Measurements from ENCODE around the gene OGFR. TPM values are rescaled to one million over a fixed set of nuclear protein-coding genes. Genes with fewer than 3 reads are reported as not detected.
A peak's percentile ranks its signal among the peaks of the same experiment; 100 is the strongest.

OGFR gene
- total RNA-seq, 1 donor from 2014 or later, result 17.8 TPM

DNA sequence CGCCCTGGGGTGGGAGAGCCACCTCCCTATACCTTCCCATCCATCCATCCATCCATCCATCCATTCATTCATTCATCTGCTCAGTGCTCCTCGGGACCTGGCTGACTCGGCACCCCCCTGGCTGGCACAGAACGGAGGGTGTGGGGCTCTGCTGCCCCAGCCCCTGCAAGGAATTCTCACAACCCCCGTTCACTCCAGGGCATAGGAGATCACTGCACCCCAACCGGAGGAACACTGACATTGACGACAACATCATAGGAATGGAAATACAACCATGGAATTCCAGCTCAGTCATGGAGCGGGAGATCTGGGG is 36.4 kb upstream of the OGFR start:
- intact Hi-C loops (cut with DNase I), result no loop called here
- ATAC-seq (ENCODE audit: poor library complexity), result no peak
- DNase-seq, result no peak

DNA sequence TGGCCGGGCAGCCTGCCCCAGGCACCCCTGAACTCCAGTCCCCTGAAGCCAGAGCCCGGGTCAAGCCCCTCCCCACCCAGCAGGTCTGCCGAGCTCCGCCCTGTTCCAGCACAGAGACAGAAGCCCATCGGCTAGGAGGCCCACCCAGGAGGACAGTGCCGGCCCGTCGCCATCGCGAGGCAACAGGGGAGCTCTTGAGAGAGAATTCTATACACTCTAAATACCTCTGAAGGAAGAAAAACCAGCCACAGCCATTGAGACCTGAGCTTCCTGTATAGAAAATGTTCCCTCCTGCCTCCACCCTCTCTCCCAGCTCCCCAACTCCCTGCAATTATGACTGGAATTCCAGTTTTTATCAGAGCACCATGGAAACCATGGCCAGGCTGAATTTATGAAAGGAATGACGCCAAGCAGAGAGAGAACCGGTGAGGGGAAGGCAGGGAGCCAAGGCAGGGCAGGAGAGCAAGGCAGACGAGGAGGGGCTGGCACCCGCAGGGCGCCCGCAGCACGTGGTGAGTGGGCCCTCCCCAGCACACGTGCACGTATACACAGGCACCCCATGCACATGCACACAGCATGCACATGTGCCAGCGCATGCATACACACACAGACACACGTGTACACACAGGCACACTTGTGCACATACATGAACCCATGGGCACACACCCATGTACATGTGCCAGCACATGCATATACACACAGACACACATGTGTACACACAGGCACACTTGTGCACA is 35.9 kb upstream of the OGFR start:
- intact Hi-C loops (cut with DNase I), result no loop called here
- peak; percentile 40 for DNase-seq
- ATAC-seq (ENCODE audit: poor library complexity), result peak; percentile 53

DNA sequence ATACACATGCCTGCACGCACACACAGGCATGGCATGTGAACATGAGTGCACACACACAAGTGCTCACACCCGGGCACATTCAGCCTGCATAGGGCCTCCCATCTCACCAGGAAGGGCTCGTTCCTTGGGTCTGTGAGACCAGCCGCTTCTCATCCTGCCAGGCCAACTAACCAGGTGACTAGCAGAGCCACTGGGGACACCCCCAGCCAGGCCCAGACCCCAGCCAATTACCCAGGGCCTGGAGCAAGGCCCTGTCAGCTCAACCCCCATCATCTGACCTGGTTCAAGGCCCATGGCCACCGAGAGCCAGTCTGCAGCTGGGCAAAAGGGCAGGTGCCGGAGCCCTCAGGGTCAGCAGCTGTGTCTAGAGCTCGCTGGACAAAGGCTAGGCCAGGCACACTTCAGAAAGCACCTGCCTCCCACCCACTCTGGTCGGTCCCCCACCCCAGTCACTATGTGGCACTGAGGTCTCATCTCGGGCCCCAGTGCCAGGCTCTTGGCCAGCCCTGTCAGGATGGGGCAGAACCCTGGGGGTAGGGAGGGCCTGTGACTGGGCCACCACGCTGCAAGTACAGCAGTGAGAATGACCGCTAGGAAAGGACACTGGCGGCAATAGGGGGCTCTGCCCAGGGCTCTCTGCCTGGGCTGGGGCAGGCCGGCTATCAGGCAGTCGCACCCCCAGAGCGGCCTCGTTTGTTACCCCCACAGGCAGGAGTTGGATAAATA is 35.1 kb upstream of the OGFR start:
- intact Hi-C loops (cut with DNase I), result no loop called here

DNA sequence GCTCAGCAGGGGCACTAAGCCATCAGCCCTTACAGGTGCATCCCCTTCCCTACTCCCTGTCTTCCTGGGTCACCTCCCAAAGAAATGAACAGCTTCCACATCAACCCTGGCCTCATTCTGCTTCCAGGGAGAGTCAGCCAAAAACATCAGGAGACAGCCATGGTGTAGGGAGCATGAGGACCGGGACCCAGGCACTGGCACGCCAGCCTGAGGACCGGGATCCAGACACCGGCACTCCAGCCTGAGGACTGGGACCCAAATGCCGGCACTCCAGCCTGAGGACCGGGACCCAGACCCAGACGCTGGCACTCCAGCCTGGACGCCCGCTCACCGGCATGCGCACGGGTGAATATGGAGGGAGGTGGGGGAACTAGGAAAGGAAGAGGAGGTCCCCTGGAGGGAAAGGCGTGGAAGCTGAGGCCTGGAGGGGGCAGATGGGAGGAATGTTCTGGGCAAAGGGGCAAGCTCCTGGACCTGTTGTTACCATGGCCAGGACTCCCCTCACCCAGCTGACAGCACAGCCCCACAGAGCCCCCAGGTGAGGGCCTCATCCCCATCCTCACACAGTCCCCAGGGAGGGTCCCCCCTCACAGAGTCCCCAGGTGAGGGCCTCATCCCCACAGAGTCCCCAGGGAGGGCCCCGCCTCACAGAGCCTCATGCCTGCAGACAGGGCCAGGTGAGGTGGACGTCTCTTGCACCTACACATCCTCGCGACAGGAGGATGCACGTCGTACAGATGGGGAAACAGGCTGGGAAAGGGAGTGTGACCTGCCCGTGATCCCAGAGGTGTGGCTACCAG is 34.3 kb upstream of the OGFR start:
- intact Hi-C loops (cut with DNase I), result no loop called here
- ATAC-seq (ENCODE audit: poor library complexity) (no peak), DNase-seq (peak; percentile 18)

More for the DNA sequence above, 35.1 kb upstream of the OGFR start:
- no peak for ATAC-seq (ENCODE audit: poor library complexity)
- peak; percentile 18 for DNase-seq

DNA sequence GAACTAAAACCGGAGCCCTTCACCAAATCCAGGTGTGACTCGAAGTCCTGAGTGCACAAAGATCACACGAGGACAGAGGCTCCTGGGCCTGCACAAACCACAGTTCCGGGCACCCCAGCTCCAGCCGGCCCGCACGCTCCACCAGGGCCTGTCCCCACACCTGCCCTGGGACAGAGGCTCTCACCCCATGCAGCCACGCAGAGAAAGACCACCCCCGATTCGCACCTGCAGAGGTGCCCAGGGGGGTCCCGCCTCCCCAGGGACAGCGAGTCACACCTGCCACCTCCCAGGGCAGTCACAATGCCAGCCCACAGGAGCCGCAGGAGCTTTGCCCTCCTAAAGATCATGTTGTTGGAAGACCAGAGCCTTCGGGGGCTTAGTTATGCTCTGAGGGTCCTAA is 33.7 kb upstream of the OGFR start:
- intact Hi-C loops (cut with DNase I), result no loop called here
- no peak for ATAC-seq (ENCODE audit: poor library complexity)
- peak; percentile 31 for DNase-seq

DNA sequence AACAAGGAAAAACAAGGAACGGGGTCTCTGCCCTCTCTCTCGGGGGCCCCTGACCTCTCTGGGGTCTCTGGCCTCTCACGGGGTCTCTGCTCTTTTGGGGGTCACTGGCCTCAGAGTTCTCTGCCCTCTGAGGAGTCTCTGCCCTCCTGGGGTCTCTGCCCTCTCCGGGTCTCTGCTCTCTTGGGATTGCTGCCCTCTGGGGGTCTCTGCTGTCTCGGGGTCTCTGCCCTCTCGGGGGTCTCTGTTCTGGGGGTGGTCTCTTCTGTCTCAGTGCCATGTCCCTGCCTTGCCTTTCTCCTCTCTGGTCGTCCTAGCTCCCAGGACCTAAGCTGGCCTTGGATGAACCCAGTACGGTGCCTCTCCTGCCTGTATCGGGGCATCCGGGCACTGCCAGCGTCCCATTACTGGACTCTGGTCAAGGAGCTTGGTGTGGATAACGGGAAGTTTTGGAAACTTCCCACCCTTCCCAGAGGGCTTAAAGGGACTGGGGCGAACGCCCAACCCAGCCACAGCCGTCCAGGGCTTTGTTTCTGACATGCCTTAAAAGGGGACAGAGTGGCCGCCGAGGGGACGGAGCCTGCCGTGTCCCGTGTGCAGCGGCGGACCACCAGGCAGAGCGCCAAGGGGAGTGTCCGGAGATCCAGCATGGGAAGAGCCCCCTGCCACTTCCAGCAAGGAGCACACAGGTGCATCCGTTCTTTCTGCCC is 33.1 kb upstream of the OGFR start:
- intact Hi-C loops (cut with DNase I), result no loop called here
- ATAC-seq (ENCODE audit: poor library complexity), result no peak
- DNase-seq, result peak; percentile 34

DNA sequence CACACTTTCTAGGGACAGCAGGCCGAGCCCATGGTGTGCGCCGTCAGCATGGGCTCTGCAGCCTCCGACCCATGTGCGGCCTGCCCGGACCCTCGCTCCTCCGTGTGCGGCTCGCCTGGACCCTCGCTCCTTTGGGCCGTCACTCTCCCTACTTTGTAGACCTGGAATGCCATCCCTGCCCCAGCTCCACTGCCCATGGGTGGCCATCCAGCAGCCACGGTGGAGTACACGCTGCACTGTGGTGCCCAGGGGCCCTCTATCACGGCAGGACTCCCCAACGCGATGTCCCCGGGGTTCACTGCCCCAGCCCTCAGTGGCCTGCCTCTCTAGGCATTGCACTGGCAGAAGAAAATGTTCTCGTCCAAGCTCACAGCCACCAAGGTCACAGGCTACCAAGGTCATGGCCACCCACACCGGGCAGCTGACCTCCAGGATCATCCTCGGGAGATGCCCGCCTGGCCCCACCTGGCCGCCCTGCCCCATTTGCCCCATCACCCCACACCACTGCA is 32.5 kb upstream of the OGFR start:
- DNase-seq (peak; percentile 17), ATAC-seq (ENCODE audit: poor library complexity) (no peak)
- intact Hi-C loops (cut with DNase I), result no loop called here

DNA sequence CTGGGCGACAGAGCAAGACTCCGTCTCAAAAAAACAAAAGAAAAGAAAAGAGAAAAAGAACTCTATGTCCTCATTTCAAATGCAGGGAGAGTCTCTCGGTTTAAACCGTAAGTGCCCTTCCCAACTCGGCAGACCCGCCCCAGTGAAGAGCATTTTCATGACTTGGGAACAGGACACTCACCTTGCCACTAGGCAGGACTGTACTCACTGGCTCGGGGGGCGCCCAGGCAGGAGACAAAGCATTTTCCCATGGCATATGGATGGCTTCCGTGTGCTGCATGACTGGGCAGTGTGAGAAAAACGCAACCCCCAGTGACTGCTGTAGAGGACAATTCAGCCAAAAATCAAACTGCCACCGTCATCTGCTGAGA is 32.0 kb upstream of the OGFR start:
- no peak for DNase-seq
- ATAC-seq (ENCODE audit: poor library complexity), result no peak
- intact Hi-C loops (cut with DNase I), result no loop called here

DNA sequence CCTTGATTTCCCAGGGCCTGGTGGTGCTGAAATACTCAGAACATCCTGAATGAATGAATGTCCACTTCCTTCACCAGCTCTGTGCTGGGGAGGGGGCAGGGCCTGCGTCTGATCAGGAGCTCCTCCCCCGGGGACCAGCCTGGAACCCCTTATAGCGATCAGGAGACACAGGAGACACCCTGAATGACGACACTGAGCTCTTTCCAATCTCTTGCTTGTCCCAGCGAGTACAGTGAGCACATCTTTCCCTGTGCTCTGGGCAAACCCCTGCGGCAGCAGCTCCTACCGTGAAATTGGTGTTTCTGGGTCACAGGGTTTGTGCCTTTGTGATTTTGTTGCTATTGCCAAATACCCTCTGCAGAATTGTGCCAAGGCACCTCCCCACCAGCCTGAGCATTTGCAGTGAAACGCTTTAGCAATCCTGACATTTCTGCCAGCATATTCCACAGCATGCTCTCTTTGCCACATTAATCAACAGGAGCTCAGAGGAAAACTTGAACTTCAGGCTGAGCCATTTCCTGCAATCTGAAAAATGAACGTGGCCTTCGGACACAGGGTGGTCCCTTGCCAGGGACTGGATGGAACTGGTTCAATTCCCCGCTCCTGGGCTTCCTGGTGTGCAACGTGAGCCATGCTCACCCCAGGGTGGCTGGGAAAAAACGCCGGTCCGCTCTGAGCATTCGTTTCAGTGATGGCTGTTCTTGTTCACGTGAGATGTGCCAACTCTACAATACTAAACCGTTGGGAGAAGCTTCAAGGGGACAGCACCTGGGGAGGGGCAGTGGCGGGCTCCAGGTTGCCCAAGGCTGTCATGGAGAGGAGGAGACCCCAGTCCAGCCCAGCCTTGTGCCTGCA is 31.4 kb upstream of the OGFR start:
- ATAC-seq (ENCODE audit: poor library complexity) (no peak), DNase-seq (no peak)
- intact Hi-C loops (cut with DNase I), result no loop called here

DNA sequence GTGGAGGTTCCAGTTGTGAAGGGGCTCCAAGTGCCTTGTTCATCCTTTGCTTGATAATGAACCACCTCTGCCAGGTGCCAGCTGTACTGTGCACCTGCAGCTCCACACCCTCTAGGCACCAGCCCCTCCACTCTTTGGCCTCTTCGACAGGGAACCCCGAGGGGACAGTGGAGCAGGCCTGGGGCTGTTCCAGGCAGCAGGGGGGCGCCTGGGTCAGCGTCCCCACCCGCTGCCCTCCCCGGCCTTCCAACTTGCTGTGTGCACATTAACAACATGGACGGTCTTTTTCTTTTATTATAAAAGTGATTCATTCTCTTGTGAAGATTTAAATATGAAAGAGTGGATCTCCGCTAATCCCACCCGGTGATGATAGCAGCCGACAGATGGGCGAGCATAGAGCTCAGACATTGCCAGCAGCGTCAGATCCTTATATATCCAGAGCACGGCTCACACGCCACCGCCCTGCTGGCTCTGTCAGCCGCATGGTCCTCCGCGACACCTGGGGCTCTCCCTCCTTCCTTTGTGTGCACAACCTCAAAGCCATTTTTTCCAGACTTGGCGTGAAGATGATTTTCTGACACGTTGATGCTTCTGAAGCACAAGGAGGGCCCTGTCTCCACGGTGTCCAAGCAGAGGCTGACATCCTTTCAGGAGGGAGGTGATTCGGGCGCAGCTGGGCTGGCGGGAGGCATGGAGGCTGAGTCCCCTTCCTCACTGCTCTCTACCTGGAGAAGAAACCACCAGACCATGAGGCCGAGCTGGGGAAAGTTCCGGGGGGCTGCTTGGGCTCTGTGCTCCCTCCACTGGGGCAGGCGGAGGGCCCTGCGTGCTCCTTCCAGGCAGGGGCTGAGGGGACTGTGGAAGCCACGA is 30.6 kb upstream of the OGFR start:
- DNase-seq (no peak), ATAC-seq (ENCODE audit: poor library complexity) (no peak)
- intact Hi-C loops (cut with DNase I), result no loop called here

DNA sequence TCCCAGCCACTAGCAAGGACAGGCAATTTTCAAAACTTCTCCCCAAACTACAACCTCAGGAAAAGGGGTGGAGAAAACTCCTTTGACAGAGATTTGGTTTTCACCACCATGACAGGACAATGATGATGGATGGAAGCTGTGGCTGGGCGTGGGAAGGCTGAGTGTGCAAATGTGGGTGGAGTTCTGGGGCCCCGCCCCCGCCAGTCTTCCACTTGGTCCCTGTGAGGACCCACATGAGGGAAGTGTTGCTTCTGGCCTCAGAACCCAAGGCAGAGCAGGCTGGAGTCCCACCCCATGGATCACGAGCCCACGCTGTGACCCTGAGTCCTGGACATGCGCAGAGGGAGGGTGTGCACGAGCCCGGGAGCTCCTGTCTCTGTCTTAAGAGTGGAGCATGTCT is 29.9 kb upstream of the OGFR start:
- intact Hi-C loops (cut with DNase I), result no loop called here
- ATAC-seq (ENCODE audit: poor library complexity), result no peak
- DNase-seq, result peak; percentile 62

DNA sequence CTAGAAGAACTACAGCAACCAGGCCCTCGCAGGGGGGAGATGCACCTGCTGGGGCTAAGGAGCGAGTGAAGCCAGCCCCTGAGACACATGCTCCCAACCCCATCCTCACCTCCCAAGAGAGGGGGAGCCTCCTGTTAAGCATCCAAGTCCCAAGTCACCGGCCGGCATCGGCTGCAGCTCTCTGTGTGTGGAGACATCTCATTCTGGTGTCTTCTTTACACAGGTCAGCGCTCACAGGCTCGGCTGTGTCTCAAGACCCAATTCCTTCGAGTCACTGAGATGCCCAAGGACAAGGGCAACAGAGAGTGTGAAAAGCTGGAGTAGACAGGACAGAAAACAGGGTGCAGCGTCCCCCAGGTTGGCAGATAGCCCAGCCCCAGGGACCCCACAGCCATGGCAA is 29.4 kb upstream of the OGFR start:
- ATAC-seq (ENCODE audit: poor library complexity) (no peak), DNase-seq (no peak)
- intact Hi-C loops (cut with DNase I), result no loop called here

DNA sequence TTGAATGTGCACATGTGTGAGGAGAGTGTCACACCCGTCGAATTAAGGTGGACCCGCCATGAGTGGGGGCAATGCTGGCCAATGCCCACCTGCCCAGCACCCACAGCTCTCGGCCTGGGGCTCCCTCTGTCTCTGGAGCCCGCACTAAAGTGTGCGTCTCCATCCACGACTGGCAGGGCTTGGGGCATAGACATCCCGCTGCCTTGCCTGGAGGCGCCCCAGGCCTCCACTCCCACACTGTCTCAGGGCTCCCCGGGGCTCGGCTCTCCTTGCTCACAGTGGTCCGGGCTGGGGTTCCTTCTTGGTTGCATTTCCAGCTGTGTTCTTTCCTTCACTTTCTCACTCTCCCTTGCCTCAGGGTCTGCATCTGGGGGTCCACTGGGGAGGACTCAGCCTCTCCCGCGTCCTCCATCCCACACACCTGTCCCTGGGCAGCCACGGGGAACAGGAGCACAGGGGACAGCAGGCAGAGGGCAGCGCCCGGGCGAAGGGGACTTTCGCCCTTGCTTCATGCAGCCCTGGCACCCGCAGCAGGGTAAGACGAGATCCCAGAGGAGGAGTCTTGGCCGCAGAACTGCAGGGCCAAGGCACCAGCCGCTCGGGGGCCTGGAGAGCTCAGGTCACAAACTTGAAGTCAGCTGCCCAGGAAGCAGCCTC is 28.5 kb upstream of the OGFR start:
- no peak for DNase-seq

DNA sequence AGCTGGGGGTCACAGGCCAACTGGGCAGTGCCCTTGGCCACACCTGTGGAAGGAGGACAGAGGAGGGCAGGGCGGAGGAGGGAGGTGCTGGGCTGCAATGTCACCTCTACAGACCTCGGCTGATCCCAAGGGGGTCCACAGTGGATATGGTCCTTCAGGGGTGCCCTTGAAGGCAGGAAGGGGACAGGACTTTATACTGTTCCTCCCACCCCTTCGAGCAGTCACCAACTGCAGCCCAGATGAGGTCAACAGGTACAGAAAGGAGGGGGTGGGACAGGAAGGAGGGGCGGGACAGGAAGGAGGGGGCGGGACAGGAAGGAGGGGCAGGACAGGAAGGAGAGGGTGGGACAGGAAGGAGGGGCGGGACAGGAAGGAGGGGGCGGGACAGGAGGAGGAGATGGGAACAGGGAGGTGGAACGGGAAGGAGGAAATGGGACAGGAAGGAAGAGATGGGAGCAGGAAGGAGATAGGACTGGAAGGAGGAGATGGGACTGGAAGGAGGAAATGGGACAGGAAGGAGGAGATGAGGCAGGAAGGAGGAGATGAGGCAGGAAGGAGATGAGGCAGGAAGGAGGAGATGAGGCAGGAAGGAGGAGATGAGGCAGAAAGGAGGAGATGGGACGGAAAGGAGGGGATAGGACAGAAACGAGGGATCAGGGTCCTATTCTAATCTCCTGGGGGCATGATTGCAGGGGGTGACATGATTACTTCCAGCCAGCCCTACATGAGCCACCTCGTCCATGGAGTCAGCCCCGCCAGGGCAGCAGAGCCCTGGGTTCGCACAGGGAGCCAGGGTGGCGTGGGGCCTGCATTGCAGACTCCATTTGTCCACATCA is 27.7 kb upstream of the OGFR start:
- DNase-seq, result no peak
- no peak for ATAC-seq (ENCODE audit: poor library complexity)
- intact Hi-C loops (cut with DNase I), result no loop called here

More for the DNA sequence above, 28.5 kb upstream of the OGFR start:
- no peak for ATAC-seq (ENCODE audit: poor library complexity)
- intact Hi-C loops (cut with DNase I), result no loop called here

DNA sequence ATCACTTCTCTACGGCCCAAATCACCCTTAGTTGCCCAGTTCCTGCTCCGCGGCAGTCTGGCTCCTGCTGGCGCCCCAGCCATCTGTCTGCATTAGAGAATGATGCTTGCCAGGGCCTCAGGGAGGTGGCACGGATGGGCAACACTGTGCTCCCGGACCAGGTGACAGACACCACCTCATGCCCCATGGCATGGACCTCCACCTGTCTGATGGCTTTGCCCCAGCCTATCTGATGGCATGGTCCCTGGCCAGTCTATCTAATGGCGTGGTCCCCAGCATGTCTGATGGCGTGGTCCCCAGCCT is 27.2 kb upstream of the OGFR start:
- intact Hi-C loops (cut with DNase I), result no loop called here
- DNase-seq, result no peak

DNA sequence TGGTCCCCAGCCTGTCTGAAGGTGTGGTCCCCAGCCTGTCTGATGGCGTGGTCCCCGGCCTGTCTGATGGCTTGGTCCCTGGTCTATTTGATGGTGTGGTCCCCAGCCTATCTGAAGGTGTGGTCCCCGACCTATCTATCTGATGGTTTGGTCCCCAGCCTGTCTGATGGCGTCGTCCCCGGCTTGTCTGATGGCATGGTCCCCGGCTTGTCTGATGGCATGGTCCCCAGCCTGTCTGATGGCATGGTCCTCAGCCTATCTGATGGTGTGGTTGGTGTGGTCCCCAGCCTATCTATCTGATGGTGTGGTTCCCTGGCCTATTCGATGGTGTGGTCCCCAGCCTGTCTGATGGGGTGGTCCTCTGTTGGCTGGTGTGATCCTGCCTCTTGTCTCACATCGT is 26.6 kb upstream of the OGFR start:
- DNase-seq (no peak), ATAC-seq (ENCODE audit: poor library complexity) (no peak)
- intact Hi-C loops (cut with DNase I), result no loop called here

More for the DNA sequence above, 27.2 kb upstream of the OGFR start:
- no peak for ATAC-seq (ENCODE audit: poor library complexity)

Data from Right ventricle myocardium superior (tissue), 1 donor.